Measurements from ENCODE around the gene ABCA7. TPM values are rescaled to one million over a fixed set of nuclear protein-coding genes. Genes with fewer than 3 reads are reported as not detected.
"Not testable (repeated sequence)": the region's sequence is repeated elsewhere in the genome, so short reads cannot be mapped to it uniquely, and the experiment has no call there.

The ABCA7 gene
- total RNA-seq, 1 experiment from 2014 or later = 56.9 TPM

DNA sequence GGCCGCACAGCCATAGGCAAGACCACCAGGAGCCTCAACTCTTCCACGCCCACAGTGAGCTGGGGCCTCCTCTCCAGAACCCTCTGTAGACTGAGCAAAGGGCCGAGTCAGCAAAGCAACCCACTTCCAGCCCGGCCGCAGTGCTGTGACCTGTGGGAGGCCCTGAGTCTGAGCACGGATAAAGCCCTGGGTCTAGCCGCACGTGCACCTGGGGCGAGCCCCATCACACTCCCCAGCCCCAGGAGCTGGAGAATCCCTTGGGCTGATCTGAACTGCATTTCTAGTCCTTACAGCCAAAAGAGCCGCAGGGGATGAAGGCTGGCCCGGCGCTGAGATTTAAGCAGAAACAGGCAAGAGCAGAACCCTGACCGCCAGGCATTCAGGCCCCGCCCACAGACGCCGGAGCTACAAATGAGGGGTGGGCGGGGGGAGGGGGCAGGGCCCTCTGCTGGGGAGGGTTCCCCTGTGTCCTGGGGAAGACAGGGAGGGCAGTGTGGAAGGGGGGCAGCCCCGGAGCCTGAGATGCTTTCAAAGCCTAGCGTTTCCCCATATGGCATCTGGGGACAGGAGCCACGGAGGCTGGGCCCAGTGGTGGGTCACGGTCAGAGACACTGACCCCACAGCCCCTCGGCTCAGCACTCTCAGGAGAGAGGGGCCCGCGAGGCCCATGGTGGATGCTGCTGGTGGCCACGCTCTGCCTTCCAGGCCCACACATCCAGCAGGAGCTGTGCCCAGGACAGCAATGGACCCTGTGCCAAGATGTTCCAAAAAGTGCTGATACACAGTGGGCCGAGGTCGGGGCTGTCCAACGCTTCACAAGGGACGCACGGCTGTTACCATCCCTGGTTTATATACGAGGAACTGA, 23.9 kb upstream of the ABCA7 start:
- DNase-seq (ENCODE audit: low spot score) = no peak

- DNase-seq (ENCODE audit: low spot score) = peak; percentile 52
Measured at GRCh38 chr19:1016647-1017114, 23.2 kb upstream of the ABCA7 start.

DNA sequence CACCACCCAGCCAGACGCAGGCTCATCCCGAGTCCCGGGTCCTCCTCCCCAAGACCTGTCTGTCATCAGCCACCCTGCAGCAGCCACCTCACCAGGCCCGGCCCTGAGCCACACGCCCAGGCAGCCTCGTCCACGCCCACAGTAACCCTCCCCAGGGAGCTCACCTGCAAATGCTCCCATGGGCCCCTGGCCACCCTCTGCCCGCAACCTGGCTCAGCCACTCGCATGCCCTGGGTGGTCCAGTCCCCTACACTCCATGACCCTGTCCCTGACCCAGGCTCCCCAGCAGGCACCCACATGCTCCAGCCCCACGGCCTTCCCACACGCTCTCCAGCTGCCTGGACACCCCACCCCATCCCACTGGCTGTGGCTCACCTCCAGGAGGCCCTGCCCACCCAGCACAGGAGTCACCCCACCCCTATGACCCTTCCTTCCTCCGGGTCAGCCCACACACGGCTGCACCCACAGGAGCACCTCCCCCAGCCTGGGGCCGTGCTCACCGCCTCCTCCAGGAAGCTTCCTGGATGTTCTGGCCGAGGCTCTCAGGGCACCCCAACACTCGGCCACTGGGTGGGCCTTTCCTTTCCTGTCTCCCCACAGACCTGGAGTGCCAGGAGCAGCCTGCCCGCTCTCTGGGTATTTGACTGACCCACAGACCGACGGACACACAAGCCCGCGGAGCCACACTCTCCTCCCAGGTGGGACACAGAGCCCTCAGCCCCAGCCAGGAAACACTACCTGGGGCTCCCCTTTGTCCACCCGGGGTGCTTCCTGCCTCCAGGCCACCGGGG, 22.6 kb upstream of the ABCA7 start:
- peak; percentile 59 for DNase-seq (ENCODE audit: low spot score)

GRCh38 chr19:1017906-1018305, 22.0 kb upstream of the ABCA7 start:
- DNase-seq (ENCODE audit: low spot score) = no peak

DNA sequence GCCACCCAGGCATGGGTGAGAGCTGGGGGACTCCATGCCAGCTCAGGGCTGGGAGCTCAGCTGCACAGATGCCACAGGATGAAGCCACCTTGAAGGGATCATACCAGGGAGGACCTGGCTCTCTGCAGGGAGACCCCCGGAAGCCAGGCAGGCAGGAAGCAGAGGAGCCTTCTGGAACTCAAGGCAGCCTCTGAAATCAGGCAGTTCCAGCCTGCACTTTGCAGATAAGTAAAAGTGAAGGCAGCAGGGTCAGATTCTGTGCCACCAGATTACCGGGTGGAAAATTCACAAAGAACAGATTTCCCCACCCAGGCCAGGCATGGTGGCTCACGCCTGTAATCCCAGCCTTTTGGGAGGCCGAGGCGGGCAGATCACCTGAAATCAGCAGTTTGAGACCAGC, 21.5 kb upstream of the ABCA7 start:
- no peak for DNase-seq (ENCODE audit: low spot score)

GRCh38 chr19:1018932-1019615, 20.8 kb upstream of the ABCA7 start:
- DNase-seq (ENCODE audit: low spot score) = no peak

- DNase-seq (ENCODE audit: low spot score) = no peak
Measured at GRCh38 chr19:1019616-1019961, 20.3 kb upstream of the ABCA7 start.

GRCh38 chr19:1019980-1020867, 19.7 kb upstream of the ABCA7 start:
- DNase-seq (ENCODE audit: low spot score) = no peak

DNA sequence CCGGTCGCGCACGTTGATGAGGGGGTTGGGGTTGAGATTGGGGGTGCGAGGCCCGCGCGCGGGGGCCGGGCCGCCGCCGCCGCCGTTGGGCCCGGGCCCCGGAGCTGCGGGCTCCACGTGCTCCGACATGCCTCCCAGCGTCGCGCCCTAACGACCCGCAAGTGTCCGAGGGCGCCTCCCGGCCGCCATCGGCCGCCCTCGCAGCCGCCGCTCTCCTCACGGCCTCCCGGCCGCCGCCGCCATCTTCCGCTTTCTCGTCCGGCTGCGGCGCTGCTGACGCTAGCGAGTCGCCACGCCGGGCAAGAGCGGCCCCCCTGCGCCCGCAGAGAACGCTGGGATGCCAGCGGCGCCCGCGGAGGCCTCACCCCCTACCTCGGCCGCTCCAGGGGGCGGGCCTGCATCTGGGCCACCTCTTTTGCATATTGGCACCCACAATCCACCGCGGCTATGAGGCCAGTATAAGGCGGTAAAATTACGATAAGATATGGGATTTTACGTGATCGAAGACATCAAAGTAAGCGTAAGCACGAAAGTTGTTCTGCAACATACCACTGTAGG, 19.0 kb upstream of the ABCA7 start, which contains the start of gene TMEM259:
TMEM259 (minus strand) TSS at position 256 of the 558 bp plus-strand sequence; CDS start at position 129, 127 bp downstream.
- peak; percentile 96 for DNase-seq (ENCODE audit: low spot score)

- not testable (repeated sequence) for DNase-seq (ENCODE audit: low spot score)
Measured at GRCh38 chr19:1023883-1024188, 16.1 kb upstream of the ABCA7 start.

- DNase-seq (ENCODE audit: low spot score) = not testable (repeated sequence)
Measured at GRCh38 chr19:1025080-1025479, 14.8 kb upstream of the ABCA7 start.

DNA sequence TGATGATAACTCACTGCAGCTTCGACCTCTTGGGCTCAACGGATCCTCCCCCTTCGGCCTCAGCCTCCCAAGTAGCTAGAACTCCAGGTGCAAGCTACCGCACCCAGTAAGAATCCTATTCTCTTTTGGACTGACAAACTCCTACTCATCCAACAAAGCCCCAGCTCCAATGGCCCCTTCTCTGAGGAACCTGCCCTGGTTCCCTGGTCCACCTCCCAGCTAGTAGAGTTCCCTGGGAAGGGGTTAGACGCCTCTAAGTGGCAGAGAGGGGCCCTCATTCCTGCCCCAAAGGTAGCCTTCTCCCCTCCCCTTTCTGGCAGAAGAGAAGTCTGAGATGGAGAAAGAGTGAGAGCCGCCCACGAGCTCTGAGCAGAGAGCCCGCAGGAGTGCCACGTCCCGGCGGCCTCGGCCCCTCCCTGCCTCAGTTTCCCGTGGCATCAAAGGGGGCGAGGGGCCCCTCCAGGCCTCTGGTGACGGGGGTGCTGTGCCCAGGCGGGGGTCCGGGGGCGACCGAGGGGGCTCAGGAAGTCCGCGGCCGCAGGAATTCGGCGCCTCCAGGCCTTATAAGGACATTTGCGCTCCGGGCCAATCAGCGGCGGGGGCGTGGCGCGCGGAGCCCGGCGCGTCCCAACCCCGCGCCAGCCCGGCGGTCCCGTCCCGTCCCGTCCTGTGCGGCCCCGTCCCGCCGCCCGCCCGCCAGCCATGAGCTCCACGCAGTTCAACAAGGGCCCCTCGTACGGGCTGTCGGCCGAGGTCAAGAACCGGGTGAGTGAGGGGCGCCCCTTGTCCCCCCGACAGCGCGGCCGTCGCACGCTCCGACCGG, 13.7 kb upstream of the ABCA7 start, which contains the start of gene CNN2:
CNN2 (plus strand) TSS at position 649 of the 823 bp plus-strand sequence; CDS start at position 703, 54 bp downstream.
- DNase-seq (ENCODE audit: low spot score) = peak; percentile 80

DNA sequence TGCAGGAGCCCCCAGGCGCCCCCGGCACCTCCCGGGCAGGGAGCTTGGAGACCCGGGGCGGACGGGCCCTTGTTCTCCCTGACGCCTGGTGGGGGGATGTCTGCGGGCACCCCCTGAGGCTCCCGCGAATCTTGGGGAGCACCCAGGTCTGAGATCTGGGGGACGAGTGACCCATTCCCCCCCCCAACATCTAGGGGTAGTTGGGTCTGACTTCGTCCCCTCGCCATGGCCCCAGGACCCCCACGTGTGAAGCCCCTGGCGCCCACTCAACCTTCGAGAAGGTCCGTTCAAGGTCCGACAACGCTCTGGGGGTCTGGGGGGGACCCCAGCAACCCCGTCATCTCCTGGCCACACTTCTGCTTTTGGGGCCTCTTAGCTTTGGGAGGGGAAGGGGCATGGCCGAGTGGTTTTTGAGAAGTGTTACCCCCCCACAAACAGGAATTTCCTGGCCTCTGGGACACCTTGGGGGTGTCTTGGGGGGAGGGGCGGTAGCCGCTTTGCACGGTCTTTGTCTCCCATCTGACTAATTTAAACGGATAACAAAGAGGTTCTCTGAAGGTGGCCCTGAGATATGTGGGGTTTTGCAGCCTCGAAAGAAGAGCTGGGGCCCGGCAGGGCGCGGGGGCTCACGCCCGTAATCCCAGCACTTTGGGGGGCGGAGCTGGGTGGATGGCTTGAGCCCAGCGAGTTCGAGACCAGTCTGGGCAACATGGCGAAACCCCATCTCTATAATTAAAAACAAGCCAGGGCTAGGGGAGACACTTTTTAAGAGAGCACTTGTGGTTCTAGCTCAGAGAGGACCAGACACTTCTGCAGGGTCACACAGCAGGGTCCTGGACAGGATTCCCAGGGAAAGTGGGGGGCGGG, 12.9 kb upstream of the ABCA7 start:
- DNase-seq (ENCODE audit: low spot score) = peak; percentile 21

DNA sequence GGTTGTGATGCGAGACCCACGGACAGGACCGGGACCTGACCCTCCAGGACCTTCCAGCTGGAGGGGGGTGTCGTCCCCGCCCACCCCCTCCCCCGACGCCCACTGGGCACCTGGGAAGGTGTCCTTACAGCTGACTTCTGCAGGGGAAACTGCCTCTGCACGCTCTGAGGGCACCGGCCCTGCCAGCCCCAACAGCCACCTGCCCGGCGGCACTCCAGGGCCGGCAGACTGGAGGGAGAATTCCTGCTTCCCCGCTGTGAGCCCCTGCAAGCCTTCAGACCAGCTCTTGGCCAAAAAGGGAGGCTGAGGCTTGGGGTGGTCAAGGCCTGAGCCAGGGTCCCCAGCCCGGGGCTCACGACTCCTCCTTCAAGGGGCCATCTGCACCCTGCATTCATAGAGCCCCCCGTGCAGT, 12.3 kb upstream of the ABCA7 start:
- DNase-seq (ENCODE audit: low spot score) = peak; percentile 11

DNA sequence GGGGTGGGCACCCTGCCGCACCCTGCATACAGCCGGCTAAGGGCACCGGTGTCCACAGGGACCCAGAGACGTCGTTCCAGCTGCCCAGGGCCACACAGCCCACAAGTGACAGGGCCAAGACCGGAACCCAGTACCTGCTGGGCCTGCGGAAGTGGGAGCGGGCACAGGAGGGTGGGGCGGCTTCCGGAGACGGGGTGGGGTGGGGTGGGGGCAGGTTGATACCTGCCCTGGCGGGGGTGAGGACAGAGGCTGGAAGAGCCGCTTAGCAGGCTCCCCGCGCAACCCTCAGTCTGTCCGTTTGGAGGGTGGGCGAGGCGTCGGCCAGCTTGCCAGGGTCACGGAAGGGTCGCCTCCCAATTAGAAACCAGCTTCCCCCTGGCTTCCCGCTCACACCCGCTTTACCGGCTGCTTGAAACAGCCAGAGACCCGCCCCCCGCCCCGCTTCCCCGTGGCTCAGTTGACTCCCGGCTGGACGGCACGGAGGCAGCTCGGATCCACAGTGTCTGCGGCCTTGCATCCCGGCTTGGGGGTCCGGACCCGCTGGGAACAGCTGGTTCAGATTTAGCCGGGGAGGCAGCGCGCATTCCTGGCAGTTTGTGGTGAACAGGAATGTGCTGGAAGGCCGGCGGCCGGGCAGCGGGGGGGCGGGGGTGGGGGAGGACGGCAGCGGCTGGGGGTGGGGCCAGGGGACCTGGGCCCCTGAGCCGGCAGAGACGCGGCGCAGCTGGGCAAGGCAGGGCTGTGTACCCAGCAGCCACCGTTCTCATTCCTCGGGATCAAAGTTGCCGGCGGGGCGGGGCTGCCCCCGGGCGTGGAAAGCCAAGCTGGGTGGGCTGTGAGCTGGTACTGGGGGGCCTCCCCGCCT, 11.6 kb upstream of the ABCA7 start:
- peak; percentile 71 for DNase-seq (ENCODE audit: low spot score)

GRCh38 chr19:1032264-1032867, 7.5 kb upstream of the ABCA7 start:
- no peak for DNase-seq (ENCODE audit: low spot score)

DNA sequence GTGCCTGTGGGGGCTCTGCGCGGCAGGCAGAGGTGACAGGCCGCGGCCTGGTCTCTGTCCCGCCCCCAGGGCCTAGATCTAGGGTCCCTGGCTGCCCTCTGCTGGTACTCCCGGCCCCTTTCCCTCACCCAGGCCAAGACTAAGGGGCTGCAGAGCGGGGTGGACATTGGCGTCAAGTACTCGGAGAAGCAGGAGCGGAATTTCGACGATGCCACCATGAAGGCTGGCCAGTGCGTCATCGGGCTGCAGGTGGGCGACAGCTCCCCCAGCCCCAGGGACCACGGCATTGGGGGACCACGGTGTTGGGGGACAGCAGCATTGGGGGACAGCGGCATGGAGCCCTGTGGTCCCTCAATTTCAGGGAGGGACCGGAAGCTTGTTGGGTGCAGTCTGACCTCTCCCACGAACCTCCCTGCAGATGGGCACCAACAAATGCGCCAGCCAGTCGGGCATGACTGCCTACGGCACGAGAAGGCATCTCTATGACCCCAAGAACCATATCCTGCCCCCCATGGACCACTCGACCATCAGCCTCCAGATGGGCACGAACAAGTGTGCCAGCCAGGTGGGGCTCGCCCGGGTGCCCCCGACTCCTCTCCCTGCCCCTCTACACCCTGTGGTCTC, 3.8 kb upstream of the ABCA7 start:
- DNase-seq (ENCODE audit: low spot score) = no peak

Data from HT-29 (cell line).